Right cardiac atrium (tissue), 5 donors: ENCODE data around the gene THRB. TPM values are rescaled to one million over a fixed set of nuclear protein-coding genes. Genes with fewer than 3 reads are reported as not detected.

ENCODE experiments used
- ATAC-seq, 2 donors: fragments of 200-7000 bp; cut with Tn5 transposase; one replicate each; pipeline versions ENCODE4 v1.8.0 to v1.9.1; 2020; ENCODE audit warnings: moderate library complexity in 2 of 2, mild to moderate bottlenecking in 1 of 2
- DNase-seq, 3 donors: peaks; one replicate each; pipeline ENCODE4 v3.0.0-alpha.2; 2020
- H3K27ac ChIP-seq: one replicate; pipeline ENCODE4 v1.5.1; 2013; ENCODE audit warnings: mild to moderate bottlenecking, low read length, control low read depth, moderate library complexity
- H3K27me3 ChIP-seq: one replicate; pipeline ENCODE4 v1.6.1; 2013; ENCODE audit not compliant: control insufficient read depth, insufficient read depth
- H3K4me1 ChIP-seq: one replicate; pipeline ENCODE4 v1.6.1; 2013; ENCODE audit warnings: low read length; ENCODE audit not compliant: control insufficient read depth, insufficient read depth
- H3K4me3 ChIP-seq: one replicate; pipeline ENCODE4 v1.5.1; 2013; ENCODE audit warnings: low read length, control low read depth
- H3K9me3 ChIP-seq: one replicate; pipeline ENCODE4 v1.6.1; 2013; ENCODE audit warnings: low read length; ENCODE audit not compliant: control insufficient read depth
- WGBS: extraction: QIAGEN DNeasy Blood & Tissue Kit; methylation state at CpG from one replicate; pipeline ENCODE4 v1.1.7; 2013; 5-methylcytosine and 5-hydroxymethylcytosine counted together
- intact Hi-C, 4 donors: fragments of 100-400 bp; cut with DNase I; formaldehyde crosslinking; loops; one replicate each; pipeline versions ENCODE4 v1.11.0 to v1.14.0; 2022 to 2023
- polyA plus RNA-seq: library from polyadenylated mRNA; stranded (reverse); fragments of 200-250 nt; gene quantifications from one replicate; pipeline ENCODE4 v1.2.3, GENCODE V29; 2013
- total RNA-seq, 4 donors: library from RNA; stranded (reverse); fragmentation: NEBNext Ultra II Directional; extraction: Animal tissue kit (Norgen Biotek cat#: 25700); gene quantifications; one replicate each; pipeline ENCODE4 v1.2.1, GENCODE V29; 2021
- donor health status: healthy with polysubstance abuse.
- donor health status: DM: no; HTN: yes; CAD: no.
- donor health status: DM: no; HTN: no; CAD: no.
- donor health status: DM: no; HTN: yes; CAD: no; lungs with severe emphysema.
- donor health status: DM: yes; HTN: yes; CAD: no.

The THRB gene
- total and polyA plus RNA-seq, 5 donors, result 5.3 to 25.0 (median 18.5) TPM

DNA sequence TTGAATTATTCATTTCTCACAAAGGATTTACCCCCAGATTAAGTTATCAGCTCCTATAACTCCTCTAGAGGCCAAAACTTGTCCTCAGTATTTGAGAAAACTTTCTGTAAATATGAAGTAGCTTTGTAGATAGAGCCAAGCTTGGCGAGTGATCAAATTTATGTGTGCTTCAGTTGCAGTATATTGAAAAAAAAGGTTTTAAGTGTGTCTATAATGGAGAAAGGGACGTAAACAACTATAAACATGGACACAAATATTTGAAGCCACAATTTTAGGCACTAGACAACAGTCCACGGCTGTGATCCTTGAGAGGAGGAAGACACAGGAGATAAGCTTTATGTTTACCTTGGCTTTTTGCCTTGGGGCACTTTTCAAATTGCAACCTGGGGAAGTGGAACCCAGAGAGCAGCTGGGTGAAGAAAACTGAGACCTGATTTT, 118.7 kb downstream of the THRB start:
- Histone ChIP-seq H3K9me3 (no peaks in the 10 kb centered on the region), H3K4me3 (no peak overlapping the region), H3K27ac (no peak overlapping the region), H3K4me1 (peaks cover 2% of the 10 kb centered on the region), H3K27me3 (no peaks in the 10 kb centered on the region)
- DNase-seq (no peak), ATAC-seq (no peak)
- intact Hi-C loops, result loop anchor here in 3 of 4 donors (10.0 kb wide), 1 partner anchor 119 kb away; the partner anchor contains the start of gene THRB (in 3 of the 3)
- WGBS, result 38% methylated on average over 3 of the region's 3 CpGs

DNA sequence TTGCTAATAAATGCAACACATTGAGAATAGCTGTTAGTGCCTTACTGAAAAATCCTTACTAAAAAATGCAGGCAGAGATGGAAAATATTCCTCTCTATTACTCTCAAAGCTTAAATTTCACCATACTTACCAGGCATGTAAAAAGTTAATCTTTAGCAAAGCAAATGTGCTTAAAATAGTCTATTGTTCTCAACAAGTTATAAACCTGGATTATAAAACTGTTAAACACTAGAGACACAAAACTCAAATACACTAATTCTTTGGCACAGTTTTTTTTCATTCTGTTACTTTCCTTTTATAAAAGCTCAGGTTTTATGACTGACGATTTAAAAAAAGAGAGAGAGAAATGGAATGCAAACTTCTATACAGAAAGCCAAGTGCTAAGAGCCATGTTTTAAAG, 119.8 kb downstream of the THRB start:
- Histone ChIP-seq H3K4me3 (no peak overlapping the region), H3K4me1 (peaks cover 2% of the 10 kb centered on the region), H3K9me3 (no peaks in the 10 kb centered on the region), H3K27ac (no peak overlapping the region), H3K27me3 (no peaks in the 10 kb centered on the region)
- WGBS, result 28% methylated on average over 1 of the region's 1 CpG
- intact Hi-C loops, result loop anchor here in 3 of 4 donors (10.0 kb wide), 1 partner anchor 120 kb away; the partner anchor contains the start of gene THRB (in 3 of the 3)
- no peak for ATAC-seq
- no peak for DNase-seq

DNA sequence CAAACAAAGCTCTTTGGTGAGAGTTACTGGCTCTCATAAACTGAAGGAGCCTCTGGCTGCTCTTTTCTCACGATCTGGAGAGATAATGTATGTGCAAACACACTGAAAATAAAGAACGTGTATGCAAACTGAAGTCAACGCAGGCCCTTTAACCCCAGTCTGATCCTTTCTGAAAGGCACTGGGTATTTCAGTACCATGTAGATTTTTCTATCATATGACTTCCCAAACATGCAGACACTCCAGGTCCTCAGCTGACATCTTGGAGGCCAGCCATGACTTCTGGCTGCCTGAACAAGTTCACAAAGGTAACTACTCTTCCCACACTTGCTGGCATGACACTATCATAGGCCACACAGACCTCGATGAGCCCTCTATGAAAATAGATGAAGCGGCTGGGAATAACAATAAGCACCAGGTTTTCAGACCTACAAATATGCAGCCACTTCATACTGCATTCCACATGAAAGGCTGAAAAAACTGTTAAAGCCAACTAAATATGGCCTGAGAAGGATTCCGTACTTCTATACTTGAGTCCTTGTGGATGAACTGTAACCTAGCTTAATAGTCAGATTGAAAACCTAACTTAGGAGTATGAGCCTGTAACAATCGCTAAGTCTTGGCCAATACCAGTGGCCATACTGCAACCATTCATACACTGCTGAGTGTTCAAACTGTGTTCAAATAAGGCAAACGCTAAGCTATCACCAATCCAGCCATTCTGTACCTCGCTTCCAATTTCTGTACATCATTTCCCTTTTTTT, 121.3 kb downstream of the THRB start:
- DNase-seq, result peak; percentile 44 to 82 (median 80)
- Histone ChIP-seq H3K4me3 (no peak overlapping the region), H3K27ac (no peak overlapping the region), H3K27me3 (no peaks in the 10 kb centered on the region), H3K9me3 (no peaks in the 10 kb centered on the region), H3K4me1 (peaks cover 2% of the 10 kb centered on the region)
- intact Hi-C loops, result loop anchor here in 3 of 4 donors (10.0 kb wide), 1 partner anchor 121 kb away; the partner anchor contains the start of gene THRB (in 3 of the 3)
- WGBS, result 72% methylated on average over 9 of the region's 9 CpGs
- peak; percentile 78 to 85 for ATAC-seq

DNA sequence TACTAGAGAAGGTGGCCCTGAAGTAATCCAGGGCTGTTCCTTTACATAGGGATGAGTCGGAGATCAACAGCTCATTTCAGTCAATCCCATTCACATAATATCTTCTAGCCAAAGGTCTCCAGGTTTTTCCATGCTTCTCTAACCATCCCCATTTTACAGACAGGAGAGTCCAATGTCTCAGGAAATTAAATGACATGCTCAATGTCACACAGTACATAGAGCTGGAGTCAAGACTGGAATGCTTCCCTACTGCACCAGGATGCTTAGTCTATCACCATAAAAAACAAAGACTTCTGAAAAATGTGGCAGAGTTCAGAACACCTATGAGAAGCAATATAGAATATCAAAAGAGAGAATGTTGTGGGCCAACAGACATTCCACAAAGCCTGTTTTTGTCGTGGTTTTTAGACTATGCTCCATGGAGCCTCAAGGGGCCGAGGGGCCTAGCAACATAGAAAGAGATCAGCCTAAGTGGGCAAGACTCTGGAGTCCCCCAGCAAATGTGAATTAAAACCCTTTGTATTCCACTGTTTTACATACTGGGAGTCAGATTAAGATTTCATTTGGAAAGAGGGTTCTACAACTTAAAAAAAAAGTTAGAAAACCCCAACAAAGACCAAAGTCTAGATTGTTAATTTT, 122.0 kb downstream of the THRB start:
- no peaks in the 10 kb centered on the region for H3K9me3 ChIP-seq

GRCh38 chr3:24370352-24371090, 124.1 kb downstream of the THRB start:
- Histone ChIP-seq H3K27ac (no peak overlapping the region), H3K4me3 (no peak overlapping the region), H3K4me1 (no peaks in the 10 kb centered on the region), H3K27me3 (no peaks in the 10 kb centered on the region), H3K9me3 (no peaks in the 10 kb centered on the region)
- WGBS, result 69% methylated on average over 4 of the region's 4 CpGs
- intact Hi-C loops, result loop anchor here in 3 of 4 donors (10.0 kb wide), 1 partner anchor 124 kb away; the partner anchor contains the start of gene THRB (in 3 of the 3)
- ATAC-seq, result no peak
- DNase-seq, result no peak

More for the DNA sequence above, 122.0 kb downstream of the THRB start:
- Histone ChIP-seq H3K27ac (no peak overlapping the region), H3K27me3 (no peaks in the 10 kb centered on the region), H3K4me1 (peaks cover 2% of the 10 kb centered on the region), H3K4me3 (no peak overlapping the region)
- ATAC-seq (no peak), DNase-seq (no peak)
- intact Hi-C loops, result loop anchor here in 3 of 4 donors (10.0 kb wide), 1 partner anchor 122 kb away; the partner anchor contains the start of gene THRB (in 3 of the 3)
- 85% methylated on average over 3 of the region's 3 CpGs for WGBS

DNA sequence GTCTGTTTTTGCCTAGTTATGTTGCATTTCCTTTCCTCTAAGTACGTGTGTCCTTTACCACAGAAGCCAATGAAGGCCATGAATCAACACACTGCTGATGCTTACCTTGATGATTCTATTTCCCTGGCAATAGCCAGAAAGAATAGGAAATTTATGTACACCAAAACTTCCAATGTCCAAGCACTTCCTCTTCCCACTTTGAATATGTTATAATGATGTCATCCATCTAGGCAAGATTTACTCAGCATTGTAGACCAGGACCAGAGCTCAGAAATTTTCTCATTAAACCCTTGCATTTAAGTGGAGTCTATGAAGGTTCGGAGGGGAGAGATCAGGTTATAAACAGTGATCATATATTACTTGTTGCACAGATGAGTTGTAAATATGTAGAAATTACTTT, 126.0 kb downstream of the THRB start:
- H3K27ac ChIP-seq, result no peak overlapping the region
- H3K4me1 ChIP-seq, result no peaks in the 10 kb centered on the region
- H3K9me3 ChIP-seq, result no peaks in the 10 kb centered on the region
- DNase-seq (no peak), ATAC-seq (no peak)
- WGBS, result 66% methylated on average over 2 of the region's 2 CpGs
- H3K27me3 ChIP-seq, result no peaks in the 10 kb centered on the region
- intact Hi-C loops, result no loop called here
- H3K4me3 ChIP-seq, result no peak overlapping the region

DNA sequence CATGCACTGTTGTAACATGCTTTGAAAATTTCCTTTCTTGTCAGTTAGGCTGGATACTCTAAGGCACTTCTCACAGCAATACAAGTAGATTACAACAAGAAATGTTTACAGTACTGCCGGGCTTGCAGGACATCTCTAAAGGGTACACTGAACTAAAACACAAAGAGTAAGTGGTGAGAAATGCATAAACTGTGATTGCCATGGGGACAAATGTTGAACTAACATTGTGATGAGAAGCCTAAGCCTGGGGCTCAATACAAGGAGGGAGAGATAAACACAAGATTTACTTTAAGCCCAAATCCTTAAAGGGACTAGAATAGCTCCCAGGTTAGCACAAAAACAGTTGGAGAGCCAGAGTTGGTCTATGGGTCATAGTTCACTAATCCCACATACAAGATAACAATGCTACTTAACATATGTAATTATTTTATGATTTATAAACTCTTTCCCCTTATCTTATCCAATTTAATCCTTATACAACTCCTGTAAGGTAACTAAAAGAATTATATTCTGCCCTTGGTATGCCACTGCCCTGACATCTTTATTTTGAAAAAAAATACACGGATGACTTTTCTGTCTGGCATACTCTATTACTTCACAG, 126.9 kb downstream of the THRB start:
- Histone ChIP-seq H3K4me3 (no peak overlapping the region), H3K4me1 (no peaks in the 10 kb centered on the region), H3K9me3 (no peaks in the 10 kb centered on the region), H3K27me3 (no peaks in the 10 kb centered on the region), H3K27ac (no peak overlapping the region)
- intact Hi-C loops, result no loop called here
- 78% methylated on average over 2 of the region's 2 CpGs for WGBS
- DNase-seq (no peak), ATAC-seq (no peak)

GRCh38 chr3:24367216-24367615, 127.4 kb downstream of the THRB start:
- H3K9me3 ChIP-seq, result no peaks in the 10 kb centered on the region
- DNase-seq, result no peak
- intact Hi-C loops, result no loop called here
- H3K27ac ChIP-seq, result no peak overlapping the region
- no peaks in the 10 kb centered on the region for H3K4me1 ChIP-seq
- no peak overlapping the region for H3K4me3 ChIP-seq
- H3K27me3 ChIP-seq, result no peaks in the 10 kb centered on the region
- no peak for ATAC-seq
- 92% methylated on average over 3 of the region's 3 CpGs for WGBS

DNA sequence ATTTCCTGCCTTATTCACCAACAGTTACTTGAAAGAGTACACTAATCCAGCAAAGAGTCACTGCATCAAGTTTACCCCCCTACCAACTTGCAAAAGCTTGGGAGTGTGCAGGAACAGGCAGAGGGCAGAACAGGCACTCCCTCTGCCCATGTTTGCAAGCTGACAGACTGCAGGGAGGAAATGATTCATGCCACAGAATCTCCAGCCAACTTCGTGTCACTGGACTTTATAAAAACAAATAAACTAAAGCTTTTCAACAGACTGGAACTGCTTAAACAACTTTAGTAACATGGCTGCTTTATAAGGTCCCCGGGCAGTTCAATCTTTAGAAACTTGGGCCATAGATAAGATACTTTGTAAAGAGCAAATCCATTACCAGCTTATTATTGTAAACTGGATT, 129.5 kb downstream of the THRB start:
- ATAC-seq, result peak; percentile 91 to 97
- H3K27me3 ChIP-seq, result no peaks in the 10 kb centered on the region
- intact Hi-C loops, result no loop called here
- H3K9me3 ChIP-seq, result no peaks in the 10 kb centered on the region
- DNase-seq, result peak; percentile 45 to 64 (median 48)
- no peak overlapping the region for H3K27ac ChIP-seq
- no peak overlapping the region for H3K4me3 ChIP-seq
- no peaks in the 10 kb centered on the region for H3K4me1 ChIP-seq
- 1% methylated on average over 2 of the region's 2 CpGs for WGBS

DNA sequence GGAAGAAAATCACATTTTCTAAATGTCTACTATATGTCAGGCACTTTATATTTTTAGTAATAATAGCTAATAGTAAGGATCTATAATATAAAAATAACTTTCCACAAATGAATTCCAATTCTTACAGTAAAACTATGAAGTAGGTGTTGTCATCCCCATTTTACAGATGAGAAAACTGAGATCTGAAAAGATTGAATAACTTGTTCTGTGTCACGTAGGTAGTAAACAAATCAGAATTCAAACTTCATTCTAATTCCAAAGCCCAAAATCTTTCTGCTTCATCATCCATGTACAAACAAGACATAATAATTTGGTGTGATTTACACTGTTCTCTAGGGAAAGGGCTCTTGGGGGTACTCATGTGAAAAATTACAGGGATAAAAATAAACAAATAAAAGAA, 130.3 kb downstream of the THRB start:
- DNase-seq (no peak), ATAC-seq (no peak)
- Histone ChIP-seq H3K4me1 (no peaks in the 10 kb centered on the region), H3K9me3 (no peaks in the 10 kb centered on the region), H3K4me3 (no peak overlapping the region), H3K27me3 (no peaks in the 10 kb centered on the region), H3K27ac (no peak overlapping the region)
- 99% methylated on average over 1 of the region's 1 CpG for WGBS
- intact Hi-C loops, result no loop called here
